ENCODE data around the gene ZNF761. TPM values are rescaled to one million over a fixed set of nuclear protein-coding genes. Genes with fewer than 3 reads are reported as not detected.
"Not testable (repeated sequence)": the region's sequence is repeated elsewhere in the genome, so short reads cannot be mapped to it uniquely, and the experiment has no call there.

Gene ZNF761
- total and polyA plus RNA-seq, 2 donors (not counting 3 experiments of a cell fraction or from before 2014, with no cell fraction given): 6.4 to 8.8 TPM

- ChIA-PET POLR2A (no interaction called here), CTCF (no interaction called here)
- no peak overlapping the region for H3K4me3 ChIP-seq (replicated peaks in 1 of 3; ENCODE audit: insufficient read depth in 1 of 3, low read depth in 1 of 3, low read length in 3 of 3)
- no peak overlapping the region for H3K9ac ChIP-seq (replicated peaks; ENCODE audit: extremely low read depth, insufficient read depth, low read length)
- dilution Hi-C loops (cut with MboI; ENCODE audit: extremely low pct_ligation_motif_present, low sequenced_read_pairs) (no loop called here), intact Hi-C loops (cut with micrococcal nuclease) (loop anchor here (5.0 to 10.0 kb wide), 2 partner anchors 36 to 202 kb away; partner anchors contain the start of genes ZNF665 and ZNF761)
- no peaks in the 10 kb centered on the region for H3K9me1 ChIP-seq (replicated peaks; ENCODE audit: control insufficient read depth, extremely low read depth, insufficient read depth, low read length)
- no TSS peak for BruUV-seq (replicated peaks)
- FAIRE-seq: no peak
- no peaks in the 10 kb centered on the region for H3K27me3 ChIP-seq (ENCODE audit: control insufficient read depth in 2 of 2, insufficient read depth in 2 of 2, low read length in 2 of 2)
- no peak overlapping the region for H3K4me2 ChIP-seq (ENCODE audit: insufficient read depth, low read length)
- H3K36me3 ChIP-seq (ENCODE audit: control insufficient read depth in 2 of 2, extremely low read depth in 1 of 2, insufficient read depth in 2 of 2, low read length in 2 of 2): peaks cover 0 to 4% of the 10 kb centered on the region in 2 experiments
- no peaks in the 10 kb centered on the region for H3K9me3 ChIP-seq (replicated peaks; ENCODE audit: control insufficient read depth, insufficient read depth, low read length)
- H3K79me2 ChIP-seq (ENCODE audit: control insufficient read depth, insufficient read depth, low read length): peaks cover 3% of the 10 kb centered on the region
- H3K4me1 ChIP-seq (ENCODE audit: control insufficient read depth, extremely low read depth, insufficient read depth, low read length): peaks cover 5% of the 10 kb centered on the region
- no peak overlapping the region for H2AFZ ChIP-seq (ENCODE audit: low read depth, low read length)
- no peak overlapping the region for H3K27ac ChIP-seq (ENCODE audit: insufficient read depth, low read depth, low read length)
- DNase-seq (ENCODE audit: low read depth, low spot score): no peak
- TF ChIP-seq POLR2AphosphoS5 (IDR thresholded peaks at IDR 0.05; ENCODE audit: insufficient read depth, low read depth, low read length) (no peak), JUN (IDR thresholded peaks at IDR 0.05; ENCODE audit: borderline replicate concordance, insufficient read depth, insufficient read length, low read depth) (no peak), POLR2A (IDR thresholded peaks at IDR 0.05; ENCODE audit: low read depth, low read length) (no peak), MAX (IDR thresholded peaks at IDR 0.05; ENCODE audit: insufficient read depth, insufficient read length) (no peak), GATA2 (IDR thresholded peaks at IDR 0.05; ENCODE audit: insufficient read depth, insufficient read length, low read depth, low read length) (no peak), MYC (IDR thresholded peaks at IDR 0.05; ENCODE audit: low read depth, low read length) (no peak), CTCF (IDR thresholded peaks at IDR 0.05; ENCODE audit: extremely low read depth in 1 of 2, insufficient read depth in 1 of 2, low read depth in 1 of 2, low read length in 2 of 2) (no peak), FOS (IDR thresholded peaks at IDR 0.05; ENCODE audit: borderline replicate concordance, insufficient read depth, low read length) (no peak), EZH2 (IDR thresholded peaks at IDR 0.05; ENCODE audit: borderline replicate concordance, low read depth, low read length, severe bottlenecking) (no peak)
- no peaks in the 10 kb centered on the region for H4K20me1 ChIP-seq (replicated peaks; ENCODE audit: control insufficient read depth, extremely low read depth, insufficient read depth, low read length)
Measured at GRCh38 chr19:53396525-53396868, 35.3 kb upstream of the ZNF761 start.

- not testable (repeated sequence) for BruUV-seq (replicated peaks)
Measured at GRCh38 chr19:53397918-53398317, 33.9 kb upstream of the ZNF761 start.

More at GRCh38 chr19:53397918-53398317, 33.9 kb upstream of the ZNF761 start:
- CTCF ChIA-PET; H3K79me2 ChIP-seq (ENCODE audit: control insufficient read depth, insufficient read depth, low read length); DNase-seq (ENCODE audit: low read depth, low spot score); H3K27me3 ChIP-seq (ENCODE audit: control insufficient read depth in 2 of 2, insufficient read depth in 2 of 2, low read length in 2 of 2); POLR2A ChIA-PET; dilution Hi-C loops (cut with MboI; ENCODE audit: extremely low pct_ligation_motif_present, low sequenced_read_pairs); H3K27ac ChIP-seq (ENCODE audit: insufficient read depth, low read depth, low read length); H3K36me3 ChIP-seq (ENCODE audit: control insufficient read depth in 2 of 2, extremely low read depth in 1 of 2, insufficient read depth in 2 of 2, low read length in 2 of 2); H3K4me3 ChIP-seq (replicated peaks in 1 of 3; ENCODE audit: insufficient read depth in 1 of 3, low read depth in 1 of 3, low read length in 3 of 3); H4K20me1 ChIP-seq (replicated peaks; ENCODE audit: control insufficient read depth, extremely low read depth, insufficient read depth, low read length); H3K9me1 ChIP-seq (replicated peaks; ENCODE audit: control insufficient read depth, extremely low read depth, insufficient read depth, low read length); H3K4me2 ChIP-seq (ENCODE audit: insufficient read depth, low read length); H3K9ac ChIP-seq (replicated peaks; ENCODE audit: extremely low read depth, insufficient read depth, low read length); H3K4me1 ChIP-seq (ENCODE audit: control insufficient read depth, extremely low read depth, insufficient read depth, low read length); H2AFZ ChIP-seq (ENCODE audit: low read depth, low read length); FAIRE-seq; H3K9me3 ChIP-seq (replicated peaks; ENCODE audit: control insufficient read depth, insufficient read depth, low read length): not testable (repeated sequence)
- intact Hi-C loops (cut with micrococcal nuclease): loop anchor here (5.0 to 10.0 kb wide), 2 partner anchors 34 to 203 kb away; partner anchors contain the start of genes ZNF665 and ZNF761
